ENCODE data around the gene C1orf159. TPM values are rescaled to one million over a fixed set of nuclear protein-coding genes. Genes with fewer than 3 reads are reported as not detected.

The C1orf159 gene
- total RNA-seq, 4 donors from 2014 or later, result 14.0 to 32.0 (median 22.7) TPM

DNA sequence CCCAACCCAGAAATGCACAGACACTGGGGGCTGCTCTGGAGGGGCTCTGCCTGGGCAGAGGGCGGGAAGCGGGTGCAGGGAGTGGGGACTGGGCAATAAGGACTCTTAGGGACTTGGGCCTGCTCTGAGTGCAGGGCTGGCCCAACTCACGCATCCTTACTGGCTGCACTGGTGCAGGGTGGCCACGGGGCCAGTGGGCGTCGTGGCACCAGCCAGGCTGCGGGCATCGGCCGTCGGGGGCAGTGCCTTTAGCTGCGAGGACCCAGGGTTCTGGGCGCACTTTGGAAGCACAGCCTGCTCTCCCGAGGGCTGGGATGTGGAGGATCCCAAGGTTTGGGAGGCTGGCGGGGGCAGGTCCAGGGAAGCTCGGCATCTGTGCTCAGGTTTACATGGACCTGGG is 30.7 kb upstream of the C1orf159 start:
- no peaks in the 10 kb centered on the region for H3K9me3 ChIP-seq
- peaks cover 15 to 48% (median 20%) of the 10 kb centered on the region in 4 donors for H3K4me1 ChIP-seq
- H3K27ac ChIP-seq, result no peak overlapping the region
- no peak overlapping the region for H3K4me3 ChIP-seq
- H3K27me3 ChIP-seq, result no peaks in the 10 kb centered on the region
- no peak for TF ChIP-seq POLR2A (IDR thresholded peaks at IDR 0.05)
- TF ChIP-seq, protein P1, sequence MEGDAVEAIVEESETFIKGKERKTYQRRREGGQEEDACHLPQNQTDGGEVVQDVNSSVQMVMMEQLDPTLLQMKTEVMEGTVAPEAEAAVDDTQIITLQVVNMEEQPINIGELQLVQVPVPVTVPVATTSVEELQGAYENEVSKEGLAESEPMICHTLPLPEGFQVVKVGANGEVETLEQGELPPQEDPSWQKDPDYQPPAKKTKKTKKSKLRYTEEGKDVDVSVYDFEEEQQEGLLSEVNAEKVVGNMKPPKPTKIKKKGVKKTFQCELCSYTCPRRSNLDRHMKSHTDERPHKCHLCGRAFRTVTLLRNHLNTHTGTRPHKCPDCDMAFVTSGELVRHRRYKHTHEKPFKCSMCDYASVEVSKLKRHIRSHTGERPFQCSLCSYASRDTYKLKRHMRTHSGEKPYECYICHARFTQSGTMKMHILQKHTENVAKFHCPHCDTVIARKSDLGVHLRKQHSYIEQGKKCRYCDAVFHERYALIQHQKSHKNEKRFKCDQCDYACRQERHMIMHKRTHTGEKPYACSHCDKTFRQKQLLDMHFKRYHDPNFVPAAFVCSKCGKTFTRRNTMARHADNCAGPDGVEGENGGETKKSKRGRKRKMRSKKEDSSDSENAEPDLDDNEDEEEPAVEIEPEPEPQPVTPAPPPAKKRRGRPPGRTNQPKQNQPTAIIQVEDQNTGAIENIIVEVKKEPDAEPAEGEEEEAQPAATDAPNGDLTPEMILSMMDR (IDR thresholded peaks at IDR 0.05), result no peak
- H3K36me3 ChIP-seq, result no peaks in the 10 kb centered on the region
- no peak for DNase-seq

DNA sequence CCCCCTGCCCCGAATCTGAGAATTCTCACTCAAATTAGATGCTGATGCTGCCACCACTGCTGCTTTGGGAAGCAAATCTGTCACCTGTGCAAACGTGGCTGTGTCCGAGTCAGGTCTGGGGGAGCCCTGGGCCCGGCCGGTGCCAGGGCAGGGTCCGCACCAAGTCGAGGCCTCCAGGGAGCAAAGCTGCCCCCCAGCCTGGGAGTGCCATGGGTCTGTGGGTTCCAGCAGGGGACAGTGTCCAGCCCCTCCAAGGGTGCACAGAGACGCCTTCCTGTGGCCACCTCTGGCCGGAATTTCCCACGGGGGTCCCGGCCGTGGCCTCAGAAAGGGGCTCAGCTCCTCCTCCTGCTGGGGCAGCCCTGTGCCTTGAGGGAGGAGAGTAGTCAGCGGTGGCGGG is 30.1 kb upstream of the C1orf159 start:
- no peaks in the 10 kb centered on the region for H3K27me3 ChIP-seq
- TF ChIP-seq POLR2A (IDR thresholded peaks at IDR 0.05), result no peak
- TF ChIP-seq, protein P1 (IDR thresholded peaks at IDR 0.05), result no peak
- H3K4me1 ChIP-seq, result peaks cover 15 to 48% (median 20%) of the 10 kb centered on the region in 4 donors
- no peaks in the 10 kb centered on the region for H3K36me3 ChIP-seq
- no peak for DNase-seq
- no peak overlapping the region for H3K27ac ChIP-seq
- H3K9me3 ChIP-seq, result no peaks in the 10 kb centered on the region
- H3K4me3 ChIP-seq, result no peak overlapping the region

DNA sequence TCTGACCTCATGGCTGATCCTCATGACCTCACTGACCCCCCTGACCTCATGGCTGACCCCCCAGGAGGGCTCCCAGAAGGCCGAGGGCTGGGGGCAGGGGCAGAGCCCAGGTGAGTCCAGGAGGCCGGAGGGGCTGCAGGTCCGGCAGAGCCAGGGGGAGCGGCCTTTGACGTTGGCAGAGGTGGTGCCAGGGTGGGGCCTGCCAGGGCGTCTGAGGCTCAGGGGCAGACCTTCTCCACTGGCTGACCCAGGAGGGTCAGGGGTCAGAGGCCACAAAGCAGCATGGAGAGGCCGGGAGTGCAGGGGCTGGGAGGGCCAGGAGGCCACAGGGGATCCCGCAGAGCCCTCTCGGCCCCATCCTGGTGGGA is 29.6 kb upstream of the C1orf159 start:
- Histone ChIP-seq H3K27me3 (no peaks in the 10 kb centered on the region), H3K4me3 (peak overlapping the region in 1 of 4 donors; percentile 50), H3K36me3 (no peaks in the 10 kb centered on the region), H3K27ac (peak overlapping the region in 3 of 4 donors; percentile 86 to 97 (median 96)), H3K9me3 (no peaks in the 10 kb centered on the region), H3K4me1 (peaks cover 15 to 46% (median 20%) of the 10 kb centered on the region in 4 donors)
- TF ChIP-seq, protein P1 (IDR thresholded peaks at IDR 0.05), result no peak
- no peak for TF ChIP-seq POLR2A (IDR thresholded peaks at IDR 0.05)
- DNase-seq, result no peak

DNA sequence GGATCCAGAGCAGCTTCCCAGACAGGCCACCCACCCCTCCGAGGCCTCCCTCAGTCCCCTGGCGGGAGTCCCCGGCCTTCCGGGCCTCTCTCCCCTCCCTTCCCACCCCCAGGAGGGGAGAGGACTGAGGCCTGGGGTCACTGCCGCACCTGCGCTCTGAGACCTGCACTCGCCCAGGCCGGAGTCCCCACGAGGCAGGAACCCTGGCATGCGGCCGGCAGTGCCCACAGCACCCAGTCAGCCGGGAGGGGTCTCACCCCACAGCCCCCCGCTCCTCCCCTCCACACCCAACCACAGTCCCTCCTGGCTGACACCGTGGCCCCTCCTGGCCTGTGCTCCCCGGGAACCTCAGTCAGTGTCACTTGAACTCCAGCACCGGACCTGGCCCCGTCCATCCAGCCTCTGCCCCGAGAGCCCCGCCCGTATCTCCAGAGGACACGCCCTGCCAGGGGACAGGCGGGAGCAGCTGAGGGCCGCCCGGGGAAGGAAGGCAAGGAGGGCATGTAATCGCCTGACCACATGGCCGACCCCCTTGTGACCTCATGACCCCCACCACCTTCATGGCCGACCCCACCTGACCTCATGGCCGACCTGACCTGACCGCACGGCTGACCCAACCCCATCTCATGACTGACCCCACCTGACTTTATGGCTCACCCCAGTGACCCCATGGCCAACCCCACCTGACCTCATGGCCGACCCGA is 29.1 kb upstream of the C1orf159 start:
- Histone ChIP-seq H3K27me3 (no peaks in the 10 kb centered on the region), H3K36me3 (no peaks in the 10 kb centered on the region), H3K27ac (peak overlapping the region; percentile 85 to 97 (median 91)), H3K4me3 (peak overlapping the region in 3 of 4 donors; percentile 1 to 50 (median 43)), H3K4me1 (peaks cover 14 to 40% (median 20%) of the 10 kb centered on the region in 4 donors), H3K9me3 (no peaks in the 10 kb centered on the region)
- peak; percentile 17 to 70 for TF ChIP-seq POLR2A (IDR thresholded peaks at IDR 0.05)
- TF ChIP-seq, protein P1 (IDR thresholded peaks at IDR 0.05), result no peak
- peak in 2 of 3 donors; percentile 86 to 88 for DNase-seq

DNA sequence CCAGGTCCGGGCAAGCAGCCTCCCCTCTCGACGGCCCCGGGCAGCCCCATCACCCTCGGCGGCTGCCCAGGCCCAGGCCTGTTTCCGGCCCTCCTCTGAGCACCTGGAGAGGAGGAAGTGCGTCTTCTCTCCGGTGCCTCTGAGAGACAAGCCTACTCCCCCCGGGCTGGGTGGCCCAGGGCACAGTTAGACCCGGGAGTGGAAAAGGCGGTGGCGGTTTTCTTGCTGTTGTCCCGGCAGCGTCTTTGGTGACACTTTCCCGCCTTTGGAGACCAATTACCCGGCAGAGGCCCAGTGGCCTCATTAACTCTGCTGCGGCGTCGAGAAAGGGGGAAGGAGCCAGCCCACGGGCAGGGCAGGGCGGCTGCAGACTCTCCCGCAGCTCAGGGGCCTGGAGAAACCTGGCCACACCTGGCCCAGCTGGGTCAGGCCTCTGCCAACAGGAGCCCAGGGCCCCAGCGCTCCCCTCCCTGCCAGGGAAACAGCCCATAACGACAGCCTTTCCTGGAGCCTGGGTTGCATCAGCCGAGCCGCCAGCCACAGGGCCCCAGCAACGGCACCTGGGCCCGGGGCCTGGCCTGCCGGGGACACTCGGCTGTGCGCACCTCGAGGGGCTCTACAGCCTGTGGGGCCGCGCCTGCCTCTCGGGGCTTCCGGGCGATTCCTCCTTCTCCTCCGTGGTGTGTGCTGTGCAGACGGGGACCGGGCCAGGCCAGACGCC is 28.4 kb upstream of the C1orf159 start:
- peak; percentile 42 to 47 for TF ChIP-seq POLR2A (IDR thresholded peaks at IDR 0.05)
- TF ChIP-seq, protein P1 (IDR thresholded peaks at IDR 0.05), result no peak
- no peaks in the 10 kb centered on the region for H3K9me3 ChIP-seq
- H3K4me1 ChIP-seq, result peaks cover 9 to 33% (median 20%) of the 10 kb centered on the region in 4 donors
- H3K4me3 ChIP-seq, result peak overlapping the region; percentile 1 to 50 (median 23)
- H3K27ac ChIP-seq, result peak overlapping the region; percentile 85 to 97 (median 91)
- no peaks in the 10 kb centered on the region for H3K27me3 ChIP-seq
- peak; percentile 81 to 90 (median 87) for DNase-seq
- H3K36me3 ChIP-seq, result no peaks in the 10 kb centered on the region
